Caco-2 (cell line): ENCODE data around the gene VAT1. TPM values are rescaled to one million over a fixed set of nuclear protein-coding genes. Genes with fewer than 3 reads are reported as not detected.

Experiments
- BruUV-seq: library from RNA; stranded (reverse); fragments of 400-500 nt; replicated peaks from 2 replicates; lab custom pipeline; 2021; lab: Mats Ljungman, UMichigan
- CTCF ChIA-PET: fragments of 300-600 bp; sonication (Branson Sonifier 250); formaldehyde crosslinking; loops from one replicate; lab custom pipeline; 2022; ENCODE audit warnings: antibody characterized with exemption; lab: Charles Lee
- POLR2A ChIA-PET: fragments of 300-600 bp; sonication (Branson Sonifier 250); formaldehyde crosslinking; loops from one replicate; lab custom pipeline; 2022; ENCODE audit warnings: antibody characterized with exemption; lab: Charles Lee
- DNase-seq, 2 experiments: peaks; one replicate each; pipeline versions ENCODE4 v3.0.0 to v3.0.0-alpha.2; 2020 to 2022
- H3K27me3 ChIP-seq: replicated peaks from 2 replicates; pipeline ENCODE4 v1.6.0; 2011; ENCODE audit warnings: low read length; ENCODE audit not compliant: control insufficient read depth, insufficient read depth
- H3K36me3 ChIP-seq: 2 replicates; pipeline ENCODE4 v1.5.1; 2011; ENCODE audit warnings: low read length; ENCODE audit not compliant: control insufficient read depth, insufficient read depth
- H3K4me1 ChIP-seq: fragments of 250-450 bp; sonication (Bioruptor Pico); 2 replicates; pipeline ENCODE4 v1.5.1; 2020; ENCODE audit warnings: mild to moderate bottlenecking
- H3K4me3 ChIP-seq: 2 replicates; pipeline ENCODE4 v1.5.1; 2011; ENCODE audit warnings: low read depth, mild to moderate bottlenecking, control low read depth, low read length
- H3K9me3 ChIP-seq: fragments of 250-450 bp; sonication (Bioruptor Pico); 2 replicates; pipeline ENCODE4 v1.5.1; 2020; ENCODE audit warnings: mild to moderate bottlenecking, moderate library complexity
- H3K27ac Mint-ChIP-seq: one replicate; pipeline ENCODE4 v1.8.0; 2022; ENCODE audit warnings: mixed read lengths; ENCODE audit not compliant: unreplicated experiment
- H3K27me3 Mint-ChIP-seq: one replicate; pipeline ENCODE4 v1.8.0; 2022; ENCODE audit warnings: mixed read lengths; ENCODE audit not compliant: insufficient read depth, unreplicated experiment
- H3K36me3 Mint-ChIP-seq: one replicate; pipeline ENCODE4 v1.8.0; 2022; ENCODE audit warnings: mild to moderate bottlenecking, mixed read lengths; ENCODE audit not compliant: insufficient read depth, unreplicated experiment
- H3K4me1 Mint-ChIP-seq: one replicate; pipeline ENCODE4 v1.8.0; 2022; ENCODE audit warnings: low read depth, mixed read lengths; ENCODE audit not compliant: unreplicated experiment
- H3K4me3 Mint-ChIP-seq: one replicate; pipeline ENCODE4 v1.8.0; 2022; ENCODE audit warnings: mild to moderate bottlenecking, moderate library complexity, mixed read lengths; ENCODE audit not compliant: unreplicated experiment
- H3K9me3 Mint-ChIP-seq: one replicate; pipeline ENCODE4 v1.8.0; 2022; ENCODE audit warnings: mixed read lengths; ENCODE audit not compliant: unreplicated experiment
- CTCF ChIP-seq, 2 experiments: fragments of 200-600 bp in 1 of 2; IDR thresholded peaks; 1 replicate in 1 of 2; 2 replicates in 1 of 2; pipeline versions ENCODE4 v1.5.1 to v1.8.0; 2011 to 2022; ENCODE audit warnings: antibody characterized with exemption in 1 of 2, control low read depth in 1 of 2, inconsistent platforms in 1 of 2, low read depth in 1 of 2, low read length in 1 of 2, mild to moderate bottlenecking in 1 of 2, moderate library complexity in 1 of 2; ENCODE audit not compliant: insufficient read depth in 1 of 2, severe bottlenecking in 1 of 2, unreplicated experiment in 1 of 2
- intact Hi-C: fragments of 100-400 bp; cut with micrococcal nuclease; formaldehyde crosslinking; loops from one replicate; pipeline ENCODE4 v1.10.0; 2022; ENCODE audit not compliant: unreplicated experiment
- total RNA-seq: library from RNA; stranded (reverse); gene quantifications from 2 replicates; pipeline ENCODE4 v1.2.3, GENCODE V29; 2022

Gene VAT1
- total RNA-seq, 1 experiment from 2014 or later: 236 TPM

GRCh38 chr17:43026595-43026994 lies 4.4 kb upstream of the VAT1 start:
- BruUV-seq: no TSS peak
- intact Hi-C loops: no loop called here
- Mint-ChIP-seq H3K36me3 (peaks cover 8% of the 10 kb centered on the region), H3K4me3 (no peak overlapping the region), H3K4me1 (no peaks in the 10 kb centered on the region), H3K27ac (no peak overlapping the region), H3K9me3 (no peaks in the 10 kb centered on the region), H3K27me3 (no peaks in the 10 kb centered on the region)
- TF ChIP-seq CTCF (IDR thresholded peaks at IDR 0.05; ENCODE audit: insufficient read depth in 1 of 2, low read depth in 1 of 2, low read length in 1 of 2, severe bottlenecking in 1 of 2, unreplicated experiment in 1 of 2): no peak
- ChIA-PET CTCF (interaction anchor here (1.6 kb wide), 1 partner anchor 28 kb away, joined by 4 read pairs; the partner anchor contains the start of gene RPL27), POLR2A (no interaction called here)
- Histone ChIP-seq H3K4me1 (peaks cover 14% of the 10 kb centered on the region; the same call in 1 of the 2 replicates), H3K9me3 (no peaks in the 10 kb centered on the region), H3K36me3 (no peaks in the 10 kb centered on the region), H3K4me3 (no peak overlapping the region), H3K27me3 (no peaks in the 10 kb centered on the region)
- DNase-seq: no peak

GRCh38 chr17:43025766-43026537 lies 3.8 kb upstream of the VAT1 start:
- Mint-ChIP-seq H3K9me3 (no peaks in the 10 kb centered on the region), H3K36me3 (peaks cover 14% of the 10 kb centered on the region), H3K4me3 (peak overlapping the region; percentile 69), H3K27ac (no peak overlapping the region), H3K4me1 (no peaks in the 10 kb centered on the region), H3K27me3 (no peaks in the 10 kb centered on the region)
- ChIA-PET POLR2A (no interaction called here), CTCF (interaction anchor here (1.6 kb wide), 1 partner anchor 28 kb away, joined by 4 read pairs; the partner anchor contains the start of gene RPL27)
- BruUV-seq: no TSS peak
- DNase-seq: no peak
- Histone ChIP-seq H3K9me3 (no peaks in the 10 kb centered on the region), H3K27me3 (no peaks in the 10 kb centered on the region), H3K4me1 (peaks cover 17% of the 10 kb centered on the region), H3K4me3 (no peak overlapping the region), H3K36me3 (no peaks in the 10 kb centered on the region)
- intact Hi-C loops: no loop called here
- TF ChIP-seq CTCF (IDR thresholded peaks at IDR 0.05; ENCODE audit: insufficient read depth in 1 of 2, low read depth in 1 of 2, low read length in 1 of 2, severe bottlenecking in 1 of 2, unreplicated experiment in 1 of 2): no peak

- Mint-ChIP-seq H3K27ac (peak overlapping the region; percentile 85), H3K9me3 (no peaks in the 10 kb centered on the region), H3K4me1 (no peaks in the 10 kb centered on the region), H3K27me3 (no peaks in the 10 kb centered on the region), H3K4me3 (peak overlapping the region; percentile 69), H3K36me3 (peaks cover 20% of the 10 kb centered on the region)
- BruUV-seq: no TSS peak
- Histone ChIP-seq H3K27me3 (no peaks in the 10 kb centered on the region), H3K9me3 (no peaks in the 10 kb centered on the region), H3K36me3 (no peaks in the 10 kb centered on the region), H3K4me3 (peak overlapping the region; percentile 27), H3K4me1 (peaks cover 17% of the 10 kb centered on the region)
- intact Hi-C loops: no loop called here
- no peak for TF ChIP-seq CTCF (IDR thresholded peaks at IDR 0.05; ENCODE audit: insufficient read depth in 1 of 2, low read depth in 1 of 2, low read length in 1 of 2, severe bottlenecking in 1 of 2, unreplicated experiment in 1 of 2)
- no peak for DNase-seq
- POLR2A ChIA-PET: interaction anchor here (1.9 kb wide), 1 partner anchor 27 kb away, joined by 17 read pairs; the partner anchor contains the start of gene RPL27
- CTCF ChIA-PET: no interaction called here
Observed at GRCh38 chr17:43025290-43025657, 3.1 kb upstream of the VAT1 start.
